Upper lobe of left lung (tissue), 6 donors: ENCODE data around the gene FXYD4. TPM values are rescaled to one million over a fixed set of nuclear protein-coding genes. Genes with fewer than 3 reads are reported as not detected.

ENCODE experiments used
- ATAC-seq, 2 donors: fragments of 200-7000 bp; cut with Tn5 transposase; one replicate each; pipeline ENCODE4 v1.9.1; 2022; ENCODE audit warnings: mild to moderate bottlenecking in 2 of 2, moderate library complexity in 2 of 2; ENCODE audit not compliant: low FRiP score in 2 of 2
- DNase-seq, 2 donors: peaks; one replicate each; pipeline ENCODE4 v3.0.0-alpha.2; 2019 to 2020
- H3K27ac ChIP-seq, 4 donors: fragments of 200-600 bp; sonication (generic); one replicate each; pipeline ENCODE4 v1.5.1; 2016 to 2019
- H3K27me3 ChIP-seq, 4 donors: fragments of 200-600 bp; sonication (generic); one replicate each; pipeline ENCODE4 v1.5.1; 2017 to 2019
- H3K36me3 ChIP-seq, 4 donors: fragments of 200-600 bp; sonication (generic); one replicate each; pipeline ENCODE4 v1.5.1; 2016 to 2019
- H3K4me1 ChIP-seq, 4 donors: fragments of 200-600 bp; sonication (generic); one replicate each; pipeline ENCODE4 v1.5.1; 2018 to 2019
- H3K4me3 ChIP-seq, 4 donors: fragments of 200-600 bp; sonication (generic); one replicate each; pipeline ENCODE4 v1.5.1; 2017 to 2019; ENCODE audit warnings: mild to moderate bottlenecking in 2 of 4, moderate library complexity in 1 of 4
- H3K9me3 ChIP-seq, 4 donors: fragments of 200-600 bp; sonication (generic); one replicate each; pipeline ENCODE4 v1.5.1; 2018 to 2019
- EP300 ChIP-seq, 4 donors: sonication (generic); formaldehyde crosslinking; IDR thresholded peaks; one replicate each; pipeline ENCODE4 v1.5.1; 2017; ENCODE audit warnings: antibody characterized with exemption in 4 of 4, control low read depth in 2 of 4
- POLR2A ChIP-seq, 4 donors: fragments of 450-650 bp; IDR thresholded peaks; one replicate each; pipeline ENCODE4 v1.5.1; 2016 to 2017; ENCODE audit warnings: antibody characterized with exemption in 4 of 4, mild to moderate bottlenecking in 2 of 4
- POLR2AphosphoS5 ChIP-seq, 2 donors: sonication (generic); formaldehyde crosslinking; IDR thresholded peaks; one replicate each; pipeline ENCODE4 v1.5.1; 2017; ENCODE audit warnings: antibody characterized with exemption in 2 of 2
- WGBS, 2 donors: methylation state at CpG; one replicate each; pipeline ENCODE4 v1.1.5; 2017 to 2018; 5-methylcytosine and 5-hydroxymethylcytosine counted together
- total RNA-seq, 6 donors: library from RNA; depleted of rRNA in 4 of 6; stranded (reverse); fragments of >200 nt in 4 of 6; gene quantifications; one replicate each; pipeline versions ENCODE4 v1.1.0 to v1.2.1, GENCODE V29; 2016 to 2021
- TF ChIP-seq, protein P1 (sequence below), 6 experiments: fragments of 450-650 bp in 4 of 6; fragments of 200-600 bp in 2 of 6; sonication (generic) in 2 of 6; IDR thresholded peaks; one replicate each; pipeline ENCODE4 v1.5.1; 2016 to 2019; ENCODE audit warnings: antibody characterized with exemption in 6 of 6
- donor health status: DM: no; HTN: no; CAD: no; lungs with moderate emphysema.
- donor health status: DM: no; HTN: yes; CAD: no; lungs with severe emphysema.

Gene FXYD4
- total RNA-seq, 6 donors from 2014 or later: 2.5 to 4.0 (median 2.7) TPM; not detected in 3

DNA sequence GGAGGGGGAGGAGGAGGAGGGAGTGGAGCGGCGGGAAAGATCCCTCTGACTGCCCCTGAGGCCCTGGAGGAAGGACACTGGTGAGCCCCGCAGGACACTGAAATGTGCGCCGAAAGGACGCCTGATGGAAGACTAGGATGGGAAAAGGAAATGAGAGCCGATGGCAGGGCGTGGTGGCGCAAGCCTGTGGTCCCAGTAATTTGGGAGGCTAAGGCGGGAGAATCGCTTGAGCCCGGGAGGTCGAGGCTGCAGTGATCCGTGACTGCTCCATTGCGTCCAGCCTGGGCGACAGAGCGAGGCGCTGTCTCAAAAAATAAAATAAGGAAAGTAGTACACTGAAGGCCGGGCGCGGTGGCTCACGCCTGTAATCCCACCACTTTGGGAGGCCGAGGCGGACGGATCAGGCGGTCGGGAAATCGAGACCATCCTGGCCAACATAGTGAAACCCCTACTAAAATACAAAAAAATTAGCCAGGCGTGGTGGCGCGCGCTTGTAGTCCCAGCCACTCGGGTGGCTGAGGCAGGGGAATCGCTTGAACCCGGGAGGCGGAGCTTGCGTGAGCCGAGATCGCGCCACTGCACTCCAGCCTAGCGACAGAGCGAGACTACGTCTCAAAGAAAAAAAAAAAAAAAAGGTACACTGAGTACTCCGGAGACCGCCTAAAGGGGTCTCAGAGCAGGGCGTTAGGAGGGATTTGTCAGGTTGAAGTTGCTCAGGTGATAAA, 38.1 kb downstream of the FXYD4 start:
- Histone ChIP-seq H3K4me3 (peak overlapping the region; percentile 57 to 71 (median 62)), H3K9me3 (no peaks in the 10 kb centered on the region), H3K27ac (peak overlapping the region; percentile 98 to 100 (median 98)), H3K4me1 (peaks cover 21 to 32% (median 22%) of the 10 kb centered on the region in 4 donors), H3K36me3 (no peaks in the 10 kb centered on the region), H3K27me3 (no peaks in the 10 kb centered on the region)
- DNase-seq: peak; percentile 73 to 88
- ATAC-seq: peak; percentile 13 to 32
- TF ChIP-seq POLR2A (IDR thresholded peaks at IDR 0.05): peak in 2 of 4 donors; percentile 9 to 46
- TF ChIP-seq, protein P1, sequence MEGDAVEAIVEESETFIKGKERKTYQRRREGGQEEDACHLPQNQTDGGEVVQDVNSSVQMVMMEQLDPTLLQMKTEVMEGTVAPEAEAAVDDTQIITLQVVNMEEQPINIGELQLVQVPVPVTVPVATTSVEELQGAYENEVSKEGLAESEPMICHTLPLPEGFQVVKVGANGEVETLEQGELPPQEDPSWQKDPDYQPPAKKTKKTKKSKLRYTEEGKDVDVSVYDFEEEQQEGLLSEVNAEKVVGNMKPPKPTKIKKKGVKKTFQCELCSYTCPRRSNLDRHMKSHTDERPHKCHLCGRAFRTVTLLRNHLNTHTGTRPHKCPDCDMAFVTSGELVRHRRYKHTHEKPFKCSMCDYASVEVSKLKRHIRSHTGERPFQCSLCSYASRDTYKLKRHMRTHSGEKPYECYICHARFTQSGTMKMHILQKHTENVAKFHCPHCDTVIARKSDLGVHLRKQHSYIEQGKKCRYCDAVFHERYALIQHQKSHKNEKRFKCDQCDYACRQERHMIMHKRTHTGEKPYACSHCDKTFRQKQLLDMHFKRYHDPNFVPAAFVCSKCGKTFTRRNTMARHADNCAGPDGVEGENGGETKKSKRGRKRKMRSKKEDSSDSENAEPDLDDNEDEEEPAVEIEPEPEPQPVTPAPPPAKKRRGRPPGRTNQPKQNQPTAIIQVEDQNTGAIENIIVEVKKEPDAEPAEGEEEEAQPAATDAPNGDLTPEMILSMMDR (IDR thresholded peaks at IDR 0.05): no peak
- WGBS, 2 donors: 15 to 17% methylated on average over 43 to 46 of the region's 46 CpGs

GRCh38 chr10:43410345-43410744, 38.9 kb downstream of the FXYD4 start:
- DNase-seq: peak in 1 of 2 donors; percentile 13
- Histone ChIP-seq H3K36me3 (no peaks in the 10 kb centered on the region), H3K27ac (peak overlapping the region in 3 of 4 donors; percentile 98 to 100 (median 98))

DNA sequence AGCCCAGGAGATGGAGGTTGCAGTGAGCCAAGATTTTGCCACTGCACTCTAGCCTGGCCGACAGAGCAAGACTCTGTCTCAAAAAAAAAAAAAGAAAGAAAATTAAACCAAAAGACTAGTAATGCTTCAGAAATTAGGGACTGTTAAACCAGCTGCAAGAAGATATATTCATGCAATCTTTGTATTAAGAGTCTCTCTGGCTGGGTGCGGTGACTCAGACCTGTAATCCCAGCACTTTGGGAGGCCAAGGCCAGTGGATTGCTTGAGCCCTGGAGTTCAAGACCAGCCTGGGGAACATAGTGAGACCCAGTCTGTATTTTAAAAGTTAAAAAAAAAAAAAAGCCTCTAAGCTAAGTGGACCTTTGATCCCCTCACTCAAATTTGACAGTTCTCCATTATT, 40.1 kb downstream of the FXYD4 start:
- peak in 1 of 2 donors; percentile 12 for DNase-seq

More at GRCh38 chr10:43410345-43410744, 38.9 kb downstream of the FXYD4 start:
- 91 to 92% methylated on average over 14 of the region's 14 CpGs for WGBS, 2 donors
- no peaks in the 10 kb centered on the region for H3K27me3 ChIP-seq
- ATAC-seq: no peak
- peaks cover 13 to 24% (median 14%) of the 10 kb centered on the region in 4 donors for H3K4me1 ChIP-seq
- peak overlapping the region in 1 of 4 donors; percentile 71 for H3K4me3 ChIP-seq
- no peak for TF ChIP-seq POLR2AphosphoS5 (IDR thresholded peaks at IDR 0.05)
- TF ChIP-seq EP300 (IDR thresholded peaks at IDR 0.05): no peak
- TF ChIP-seq, protein P1 (IDR thresholded peaks at IDR 0.05): no peak
- no peak for TF ChIP-seq POLR2A (IDR thresholded peaks at IDR 0.05)
- H3K9me3 ChIP-seq: no peaks in the 10 kb centered on the region

GRCh38 chr10:43415544-43415943, 44.1 kb downstream of the FXYD4 start:
- H3K9me3 ChIP-seq: no peaks in the 10 kb centered on the region
- no peaks in the 10 kb centered on the region for H3K27me3 ChIP-seq
- DNase-seq (no peak), ATAC-seq (no peak)
- H3K36me3 ChIP-seq: no peaks in the 10 kb centered on the region
- whole genome bisulfite sequencing, 2 donors: 81 to 87% methylated on average over 10 of the region's 10 CpGs
- TF ChIP-seq, protein P1 (IDR thresholded peaks at IDR 0.05): no peak
- TF ChIP-seq EP300 (IDR thresholded peaks at IDR 0.05) (no peak), POLR2AphosphoS5 (IDR thresholded peaks at IDR 0.05) (no peak), POLR2A (IDR thresholded peaks at IDR 0.05) (no peak)
- no peak overlapping the region for H3K27ac ChIP-seq
- no peak overlapping the region for H3K4me3 ChIP-seq
- H3K4me1 ChIP-seq: peaks cover 5 to 8% (median 7%) of the 10 kb centered on the region in 4 donors

More for the DNA sequence above, 40.1 kb downstream of the FXYD4 start:
- TF ChIP-seq, protein P1 (IDR thresholded peaks at IDR 0.05): no peak
- TF ChIP-seq POLR2AphosphoS5 (IDR thresholded peaks at IDR 0.05): no peak
- no peak for TF ChIP-seq POLR2A (IDR thresholded peaks at IDR 0.05)
- TF ChIP-seq EP300 (IDR thresholded peaks at IDR 0.05): no peak
- Histone ChIP-seq H3K27ac (no peak overlapping the region), H3K4me1 (peaks cover 2 to 12% (median 2%) of the 10 kb centered on the region in 4 donors), H3K36me3 (no peaks in the 10 kb centered on the region), H3K27me3 (no peaks in the 10 kb centered on the region), H3K9me3 (no peaks in the 10 kb centered on the region), H3K4me3 (no peak overlapping the region)
- WGBS, 2 donors: 75 to 88% methylated on average over 2 of the region's 2 CpGs
- no peak for ATAC-seq
